WTC11 (cell line): ENCODE results near the gene NEURL4. TPM values are rescaled to one million over a fixed set of nuclear protein-coding genes. Genes with fewer than 3 reads are reported as not detected.

Experiments used
- ATAC-seq: fragments of 200-7000 bp; cut with Tn5 transposase; 2 replicates; pipeline ENCODE4 v1.10.0; 2021; ENCODE audit warnings: mild to moderate bottlenecking, moderate library complexity
- CTCF ChIA-PET: fragments of 300-600 bp; sonication (Branson Sonifier 250); formaldehyde crosslinking; loops from one replicate; lab custom pipeline; 2021; ENCODE audit warnings: antibody characterized with exemption; lab: Charles Lee
- POLR2A ChIA-PET: fragments of 350-600 bp; sonication (Branson Sonifier 250); formaldehyde crosslinking; loops from one replicate; lab custom pipeline; 2021; ENCODE audit warnings: antibody characterized with exemption; lab: Charles Lee
- DNase-seq: peaks from one replicate; pipeline ENCODE4 v3.0.0; 2021; ENCODE audit warnings: low spot score
- H3K27ac Mint-ChIP-seq: 2 replicates; pipeline ENCODE4 v1.8.0; 2021; ENCODE audit warnings: mixed read lengths
- H3K27me3 Mint-ChIP-seq: 2 replicates; pipeline ENCODE4 v1.8.0; 2021; ENCODE audit warnings: low read depth, mild to moderate bottlenecking, moderate library complexity, mixed read lengths
- H3K36me3 Mint-ChIP-seq: 2 replicates; pipeline ENCODE4 v1.8.0; 2021; ENCODE audit warnings: mixed read lengths
- H3K4me1 Mint-ChIP-seq: 2 replicates; pipeline ENCODE4 v1.8.0; 2022; ENCODE audit warnings: mixed read lengths
- H3K4me3 Mint-ChIP-seq: 2 replicates; pipeline ENCODE4 v1.8.0; 2021; ENCODE audit warnings: mild to moderate bottlenecking, moderate library complexity, mixed read lengths
- H3K9me3 Mint-ChIP-seq: 2 replicates; pipeline ENCODE4 v1.8.0; 2021; ENCODE audit warnings: mixed read lengths
- CBFB ChIP-seq: sonication (generic); formaldehyde crosslinking; IDR thresholded peaks from 2 replicates; pipeline ENCODE4 v1.8.1; 2022; ENCODE audit warnings: mild to moderate bottlenecking, low read depth, missing genetic modification reagents
- E2F1 ChIP-seq: sonication (generic); formaldehyde crosslinking; IDR thresholded peaks from 2 replicates; pipeline ENCODE4 v1.8.0; 2022; ENCODE audit warnings: mild to moderate bottlenecking, missing genetic modification reagents
- ELF4 ChIP-seq: sonication (generic); formaldehyde crosslinking; IDR thresholded peaks from 2 replicates; pipeline ENCODE4 v1.8.1; 2022; ENCODE audit warnings: low read depth, mild to moderate bottlenecking, moderate library complexity, missing genetic modification reagents
- FOXJ3 ChIP-seq: sonication (generic); formaldehyde crosslinking; IDR thresholded peaks from 2 replicates; pipeline ENCODE4 v1.9.0; 2021; ENCODE audit warnings: missing genetic modification reagents, mild to moderate bottlenecking, borderline replicate concordance
- GABPB1 ChIP-seq: sonication (generic); formaldehyde crosslinking; IDR thresholded peaks from 2 replicates; pipeline ENCODE4 v1.8.1; 2023; ENCODE audit warnings: mild to moderate bottlenecking, missing genetic modification reagents
- GRHL2 ChIP-seq: fragments of 250-450 bp; sonication (Bioruptor Pico); IDR thresholded peaks from 2 replicates; pipeline ENCODE4 v1.8.0; 2022; ENCODE audit warnings: mild to moderate bottlenecking, moderate library complexity; ENCODE audit not compliant: insufficient replicate concordance, severe bottlenecking
- HMGXB4 ChIP-seq: sonication (generic); formaldehyde crosslinking; IDR thresholded peaks from 2 replicates; pipeline ENCODE4 v1.8.1; 2023; ENCODE audit warnings: mild to moderate bottlenecking, moderate library complexity, missing genetic modification reagents
- PREB ChIP-seq: sonication (generic); formaldehyde crosslinking; IDR thresholded peaks from 2 replicates; pipeline ENCODE4 v1.8.1; 2022; ENCODE audit warnings: mild to moderate bottlenecking, missing genetic modification reagents, moderate library complexity, borderline replicate concordance
- RELA ChIP-seq: sonication (generic); formaldehyde crosslinking; IDR thresholded peaks from 2 replicates; pipeline ENCODE4 v1.8.1; 2022; ENCODE audit warnings: missing genetic modification reagents, mild to moderate bottlenecking, borderline replicate concordance
- SMAD3 ChIP-seq: sonication (generic); formaldehyde crosslinking; IDR thresholded peaks from 2 replicates; pipeline ENCODE4 v1.8.0; 2022; ENCODE audit warnings: missing genetic modification reagents, mild to moderate bottlenecking, borderline replicate concordance
- SOX15 ChIP-seq: fragments of 250-450 bp; sonication (Bioruptor Pico); IDR thresholded peaks from 2 replicates; pipeline ENCODE4 v1.9.0; 2021; ENCODE audit warnings: mild to moderate bottlenecking
- TEAD4 ChIP-seq: sonication (generic); formaldehyde crosslinking; IDR thresholded peaks from 2 replicates; pipeline ENCODE4 v1.8.0; 2022; ENCODE audit warnings: mild to moderate bottlenecking, missing genetic modification reagents
- TP53 ChIP-seq: sonication (generic); formaldehyde crosslinking; IDR thresholded peaks from 2 replicates; pipeline ENCODE4 v1.8.1; 2023; ENCODE audit warnings: mild to moderate bottlenecking, missing genetic modification reagents
- ZBTB21 ChIP-seq: sonication (generic); formaldehyde crosslinking; IDR thresholded peaks from 2 replicates; pipeline ENCODE4 v1.8.1; 2023; ENCODE audit warnings: mild to moderate bottlenecking, missing genetic modification reagents, borderline replicate concordance
- ZNF416 ChIP-seq: fragments of 250-450 bp; sonication (Bioruptor Pico); IDR thresholded peaks from 2 replicates; pipeline ENCODE4 v1.9.0; 2021; ENCODE audit warnings: mild to moderate bottlenecking, inconsistent platforms
- total RNA-seq: library from RNA; stranded (reverse); gene quantifications from 3 replicates; pipeline ENCODE4 v1.2.3, GENCODE V29; 2021
- TF ChIP-seq, protein P1 (sequence below): fragments of 250-450 bp; sonication (Bioruptor Pico); IDR thresholded peaks from 2 replicates; pipeline ENCODE4 v1.9.0; 2021; ENCODE audit warnings: mild to moderate bottlenecking
- TF ChIP-seq, protein P2 (sequence below): fragments of 250-450 bp; sonication (Bioruptor Pico); IDR thresholded peaks from 2 replicates; pipeline ENCODE4 v1.9.0; 2021; ENCODE audit warnings: moderate library complexity, mild to moderate bottlenecking, inconsistent platforms, borderline replicate concordance
- TF ChIP-seq, protein P3 (sequence below): sonication (generic); formaldehyde crosslinking; IDR thresholded peaks from 2 replicates; pipeline ENCODE4 v1.8.1; 2023; ENCODE audit warnings: mild to moderate bottlenecking, missing genetic modification reagents, moderate library complexity

The NEURL4 gene
- total RNA-seq, 1 experiment from 2014 or later: 64.4 TPM

- TF ChIP-seq ELF4 (CRISPR knock-in tag) (no peak), TP53 (CRISPR knock-in tag) (no peak), ZBTB21 (CRISPR knock-in tag) (no peak), GABPB1 (CRISPR knock-in tag) (no peak), GRHL2 (CRISPR knock-in tag) (no peak), SMAD3 (no peak)
- TF ChIP-seq, protein P1, sequence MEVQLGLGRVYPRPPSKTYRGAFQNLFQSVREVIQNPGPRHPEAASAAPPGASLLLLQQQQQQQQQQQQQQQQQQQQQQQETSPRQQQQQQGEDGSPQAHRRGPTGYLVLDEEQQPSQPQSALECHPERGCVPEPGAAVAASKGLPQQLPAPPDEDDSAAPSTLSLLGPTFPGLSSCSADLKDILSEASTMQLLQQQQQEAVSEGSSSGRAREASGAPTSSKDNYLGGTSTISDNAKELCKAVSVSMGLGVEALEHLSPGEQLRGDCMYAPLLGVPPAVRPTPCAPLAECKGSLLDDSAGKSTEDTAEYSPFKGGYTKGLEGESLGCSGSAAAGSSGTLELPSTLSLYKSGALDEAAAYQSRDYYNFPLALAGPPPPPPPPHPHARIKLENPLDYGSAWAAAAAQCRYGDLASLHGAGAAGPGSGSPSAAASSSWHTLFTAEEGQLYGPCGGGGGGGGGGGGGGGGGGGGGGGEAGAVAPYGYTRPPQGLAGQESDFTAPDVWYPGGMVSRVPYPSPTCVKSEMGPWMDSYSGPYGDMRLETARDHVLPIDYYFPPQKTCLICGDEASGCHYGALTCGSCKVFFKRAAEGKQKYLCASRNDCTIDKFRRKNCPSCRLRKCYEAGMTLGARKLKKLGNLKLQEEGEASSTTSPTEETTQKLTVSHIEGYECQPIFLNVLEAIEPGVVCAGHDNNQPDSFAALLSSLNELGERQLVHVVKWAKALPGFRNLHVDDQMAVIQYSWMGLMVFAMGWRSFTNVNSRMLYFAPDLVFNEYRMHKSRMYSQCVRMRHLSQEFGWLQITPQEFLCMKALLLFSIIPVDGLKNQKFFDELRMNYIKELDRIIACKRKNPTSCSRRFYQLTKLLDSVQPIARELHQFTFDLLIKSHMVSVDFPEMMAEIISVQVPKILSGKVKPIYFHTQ (CRISPR knock-in tag): no peak
Measured at GRCh38 chr17:7290685-7291084, 38.5 kb downstream of the NEURL4 start (continued).

- ChIA-PET CTCF (interaction anchor here (5.4 kb wide), 1 partner anchor 9 kb away, joined by 61 read pairs; the partner anchor contains the start of gene SLC2A4), POLR2A (no interaction called here)
- Mint-ChIP-seq H3K4me1 (peaks cover 23% of the 10 kb centered on the region), H3K4me3 (no peak overlapping the region), H3K27me3 (peaks cover 30% of the 10 kb centered on the region), H3K9me3 (no peaks in the 10 kb centered on the region), H3K36me3 (no peaks in the 10 kb centered on the region; the same call in 1 of the 2 replicates), H3K27ac (no peak overlapping the region; the same call in 1 of the 2 replicates)
- TF ChIP-seq TEAD4: no peak
- no peak for TF ChIP-seq E2F1 (CRISPR knock-in tag)
- no peak for TF ChIP-seq PREB
- TF ChIP-seq ZNF416 (CRISPR knock-in tag): no peak
- TF ChIP-seq FOXJ3: no peak
- no peak for TF ChIP-seq CBFB (CRISPR knock-in tag)
- no peak for TF ChIP-seq SOX15 (CRISPR knock-in tag)
- no peak for TF ChIP-seq GABPB1 (CRISPR knock-in tag)
- TF ChIP-seq, protein P2, sequence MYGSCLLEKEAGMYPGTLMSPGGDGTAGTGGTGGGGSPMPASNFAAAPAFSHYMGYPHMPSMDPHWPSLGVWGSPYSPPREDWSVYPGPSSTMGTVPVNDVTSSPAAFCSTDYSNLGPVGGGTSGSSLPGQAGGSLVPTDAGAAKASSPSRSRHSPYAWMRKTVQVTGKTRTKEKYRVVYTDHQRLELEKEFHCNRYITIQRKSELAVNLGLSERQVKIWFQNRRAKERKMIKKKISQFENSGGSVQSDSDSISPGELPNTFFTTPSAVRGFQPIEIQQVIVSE (CRISPR knock-in tag): no peak
- no peak for TF ChIP-seq RELA (CRISPR knock-in tag)
- TF ChIP-seq, protein P3, sequence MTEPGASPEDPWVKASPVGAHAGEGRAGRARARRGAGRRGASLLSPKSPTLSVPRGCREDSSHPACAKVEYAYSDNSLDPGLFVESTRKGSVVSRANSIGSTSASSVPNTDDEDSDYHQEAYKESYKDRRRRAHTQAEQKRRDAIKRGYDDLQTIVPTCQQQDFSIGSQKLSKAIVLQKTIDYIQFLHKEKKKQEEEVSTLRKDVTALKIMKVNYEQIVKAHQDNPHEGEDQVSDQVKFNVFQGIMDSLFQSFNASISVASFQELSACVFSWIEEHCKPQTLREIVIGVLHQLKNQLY (CRISPR knock-in tag): no peak
- TF ChIP-seq HMGXB4 (CRISPR knock-in tag): no peak
- no peak for DNase-seq
- no peak for ATAC-seq
Measured at GRCh38 chr17:7290166-7290565, 39.0 kb downstream of the NEURL4 start.
